A549 (cell line): Measurements from ENCODE around the gene VRK2. TPM values are rescaled to one million over a fixed set of nuclear protein-coding genes. Genes with fewer than 3 reads are reported as not detected.
A peak's percentile ranks its signal among the peaks of the same experiment; 100 is the strongest.

Experiments
- ATAC-seq, 2 experiments: fragments of 200-7000 bp in 1 of 2; fragments of >200 bp in 1 of 2; cut with Nextera tagmentation in 1 of 2; cut with Tn5 transposase in 1 of 2; 3 replicates each; pipeline versions ENCODE4 v1.8.0 to v1.9.1; 2018 to 2020; ENCODE audit warnings: mild to moderate bottlenecking in 1 of 2, moderate library complexity in 1 of 2
- CTCF ChIA-PET: fragments of 300-600 bp; sonication (Branson Sonifier 250); formaldehyde crosslinking; extraction: SDS; loops from one replicate; lab custom pipeline; 2021; ENCODE audit warnings: antibody characterized with exemption, inconsistent platforms; lab: Yijun Ruan, JAX
- POLR2A ChIA-PET: fragments of 350-600 bp; formaldehyde crosslinking; extraction: SDS; loops from one replicate; lab custom pipeline; 2021; ENCODE audit warnings: antibody characterized with exemption, inconsistent platforms; lab: Yijun Ruan, JAX
- DNase-seq, 2 experiments: peaks; one replicate each; pipeline versions ENCODE4 v3.0.0 to v3.0.0-alpha.2; 2011 to 2016; ENCODE audit warnings: low read depth in 1 of 2, low spot score in 1 of 2
- FAIRE-seq: peaks from 2 replicates; lab custom pipeline; 2011; peaks lifted over from hg19 to GRCh38; lab: Jason Lieb, UNC
- H3K27ac ChIP-seq, 2 experiments: fragments of >200 bp; sonication (Bioruptor Twin); formaldehyde crosslinking; 3 replicates each; pipeline ENCODE4 v1.5.1; 2016 to 2017
- H3K4me1 ChIP-seq: fragments of >200 bp; sonication (Bioruptor Twin); formaldehyde crosslinking; 3 replicates; pipeline ENCODE4 v1.6.1; 2016
- H3K4me2 ChIP-seq: fragments of >200 bp; sonication (Bioruptor Twin); formaldehyde crosslinking; 3 replicates; pipeline ENCODE4 v1.6.1; 2016
- H3K4me3 ChIP-seq: fragments of >200 bp; sonication (Bioruptor Twin); formaldehyde crosslinking; 3 replicates; pipeline ENCODE4 v1.5.1; 2016
- H3K9me3 ChIP-seq: fragments of >200 bp; sonication (Bioruptor Twin); formaldehyde crosslinking; 3 replicates; pipeline ENCODE4 v1.6.1; 2016
- ATOH8 ChIP-seq: fragments of 250-450 bp; sonication (Bioruptor Pico); IDR thresholded peaks from 2 replicates; pipeline ENCODE4 v1.5.0; 2020; ENCODE audit warnings: low read depth, mild to moderate bottlenecking, moderate library complexity
- CEBPB ChIP-seq, 2 experiments: fragments of >200 bp in 1 of 2; sonication (Bioruptor Twin) in 1 of 2; formaldehyde crosslinking in 1 of 2; IDR thresholded peaks; 2 replicates each; pipeline ENCODE4 v1.6.1; 2012 to 2016
- E2F6 ChIP-seq: IDR thresholded peaks from 2 replicates; pipeline ENCODE4 v1.6.1; 2012; ENCODE audit warnings: low read depth, borderline replicate concordance
- EHMT2 ChIP-seq: fragments of 200-600 bp; sonication (generic); IDR thresholded peaks from 2 replicates; pipeline ENCODE4 v1.6.1; 2016; ENCODE audit warnings: antibody characterized with exemption, low read depth, mild to moderate bottlenecking, moderate library complexity
- FOSB ChIP-seq: fragments of 250-450 bp; sonication (Bioruptor Pico); IDR thresholded peaks from 2 replicates; pipeline ENCODE4 v1.5.0; 2020; ENCODE audit warnings: mild to moderate bottlenecking, moderate library complexity
- GATA3 ChIP-seq: IDR thresholded peaks from 2 replicates; pipeline ENCODE4 v1.6.1; 2012; ENCODE audit warnings: borderline replicate concordance
- HOXA7 ChIP-seq: fragments of 250-450 bp; sonication (Bioruptor Pico); IDR thresholded peaks from 2 replicates; pipeline ENCODE4 v1.5.0; 2020; ENCODE audit warnings: mild to moderate bottlenecking, moderate library complexity
- MAFK ChIP-seq: fragments of 450-650 bp; IDR thresholded peaks from 2 replicates; pipeline ENCODE4 v1.6.1; 2014; ENCODE audit not compliant: partially characterized antibody
- NPAS2 ChIP-seq: fragments of 250-450 bp; sonication (Bioruptor Pico); IDR thresholded peaks from 2 replicates; pipeline ENCODE4 v1.8.0; 2022; ENCODE audit warnings: mild to moderate bottlenecking, moderate library complexity, borderline replicate concordance
- PBX3 ChIP-seq: IDR thresholded peaks from 2 replicates; pipeline ENCODE4 v1.6.1; 2012
- POLR2A ChIP-seq: IDR thresholded peaks from 2 replicates; pipeline ENCODE4 v1.6.1; 2012; ENCODE audit warnings: mild to moderate bottlenecking, low read length
- POLR2AphosphoS2 ChIP-seq: conservative IDR thresholded peaks from 2 replicates; pipeline ENCODE4 v1.6.1; 2012; ENCODE audit warnings: low read length, improper control_type of control experiment, inconsistent platforms
- RCOR1 ChIP-seq: fragments of 150-350 bp; IDR thresholded peaks from 2 replicates; pipeline ENCODE4 v1.6.1; 2014; ENCODE audit warnings: antibody characterized with exemption, low read length, low read depth
- SREBF2 ChIP-seq: fragments of 450-650 bp; IDR thresholded peaks from 2 replicates; pipeline ENCODE4 v1.6.1; 2014; ENCODE audit warnings: mild to moderate bottlenecking, moderate library complexity
- WGBS: methylation state at CpG from one replicate; pipeline ENCODE4 v1.1.6; 2017; ENCODE audit errors: missing lambda C conversion rate; 5-methylcytosine and 5-hydroxymethylcytosine counted together
- polyA plus RNA-seq, 4 experiments: library from polyadenylated mRNA; depleted of rRNA in 3 of 4; stranded (reverse); fragments of >200 nt; fragmentation: RNase III in 1 of 4; extraction: RNeasy Plus Mini Kit Qiagen cat#74134 plus additional on column Dnase treatment in 1 of 4; gene quantifications; 2 replicates in 3 of 4; 3 replicates in 1 of 4; pipeline ENCODE4 v1.2.3, GENCODE V29; 2011 to 2017

Gene VRK2
- polyA plus RNA-seq, 2 of the 4 experiments (the other 2 are of a cell fraction), result 19.4 to 80.9 TPM

- H3K9me3 ChIP-seq, result peaks cover 8% of the 10 kb centered on the region; the same call in 1 of the 3 replicates
- H3K27ac ChIP-seq, result no peak overlapping the region
- ChIA-PET CTCF (interaction anchor here (1.5 to 2.0 kb wide), 4 partner anchors 9 to 339 kb away, joined by 4 to 5 read pairs (median 5); no protein-coding TSS in a partner anchor), POLR2A (interaction anchor here (1.6 to 1.9 kb wide), 2 partner anchors 10 to 52 kb away, joined by 4 to 7 read pairs; partner anchors contain the start of gene VRK2)
- ATAC-seq (peak; percentile 69 to 73), FAIRE-seq (no peak), DNase-seq (no peak)
- no peak overlapping the region for H3K4me3 ChIP-seq
- no peak overlapping the region for H3K4me2 ChIP-seq
- 74% methylated on average over 4 of the region's 4 CpGs for WGBS
- peaks cover 27% of the 10 kb centered on the region; the same call in 2 of the 3 replicates for H3K4me1 ChIP-seq
- TF ChIP-seq FOSB, result 0 out of 2 replicates have a peak, but pooled peaks have one; percentile 26
- TF ChIP-seq RCOR1, result no peak
- TF ChIP-seq HOXA7 (CRISPR knock-in tag), result 0 out of 2 replicates have a peak, but pooled peaks have one; percentile 51
- TF ChIP-seq GATA3, result no peak
- TF ChIP-seq CEBPB (IDR thresholded peaks at IDR 0.05), result peak; percentile 58 to 76; a peak in 3 of 4 replicates
These were observed 51.9 kb downstream of the VRK2 start for GRCh38 chr2:58098254-58099095.

DNA sequence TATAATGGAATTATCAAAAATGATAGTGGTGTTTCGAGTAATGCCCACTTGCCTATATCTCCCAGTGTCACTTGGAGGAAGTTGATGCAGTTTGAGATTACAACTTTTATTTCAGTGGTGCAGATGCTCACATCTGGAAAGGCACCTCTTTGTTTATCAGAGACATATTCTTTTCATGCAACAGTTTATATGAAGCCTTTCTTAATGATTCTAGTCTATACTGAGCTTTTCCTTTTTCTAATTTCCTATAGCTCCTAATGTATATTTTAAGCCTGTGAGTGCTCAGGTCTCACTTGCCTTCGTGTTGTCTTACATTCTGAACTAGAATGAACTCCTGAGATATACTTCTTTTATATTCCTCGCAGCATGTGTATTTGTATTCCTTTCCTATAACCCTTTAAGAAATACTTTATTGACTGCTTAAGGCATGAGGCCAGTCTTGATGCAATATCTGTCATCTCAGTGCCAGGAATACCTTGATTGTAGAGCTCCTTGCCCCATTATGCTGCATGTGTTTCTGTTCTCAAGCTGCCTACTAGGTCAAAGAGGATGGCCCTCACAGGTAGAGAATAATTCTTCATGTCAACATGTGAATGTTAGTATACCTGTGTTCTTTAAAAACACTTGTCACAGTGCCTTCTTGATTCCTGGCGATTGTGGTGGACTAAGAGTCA, 52.6 kb downstream of the VRK2 start:
- Histone ChIP-seq H3K27ac (no peak overlapping the region), H3K4me2 (no peak overlapping the region), H3K9me3 (peaks cover 8% of the 10 kb centered on the region; the same call in 1 of the 3 replicates), H3K4me3 (no peak overlapping the region), H3K4me1 (peaks cover 29% of the 10 kb centered on the region; the same call in 2 of the 3 replicates)
- CTCF ChIA-PET, result interaction anchor here (1.5 to 2.0 kb wide), 4 partner anchors 8 to 339 kb away, joined by 4 to 5 read pairs (median 5); no protein-coding TSS in a partner anchor
- ATAC-seq (peak; percentile 13 to 32; a peak in 3 of 6 replicates), DNase-seq (no peak), FAIRE-seq (no peak)
- POLR2A ChIA-PET, result interaction anchor here (1.6 to 1.9 kb wide), 2 partner anchors 9 to 53 kb away, joined by 4 to 7 read pairs; partner anchors contain the start of gene VRK2
- WGBS, result 90% methylated on average over 4 of the region's 4 CpGs
- TF ChIP-seq PBX3, result no peak
- 0 out of 2 replicates have a peak, but pooled peaks have one; percentile 60 for TF ChIP-seq POLR2AphosphoS2

GRCh38 chr2:58101500-58101899, 54.9 kb downstream of the VRK2 start:
- POLR2A ChIA-PET, result no interaction called here
- no peak for ATAC-seq
- TF ChIP-seq EHMT2, result no peak
- TF ChIP-seq POLR2A, result no peak
- no peak for TF ChIP-seq E2F6
- no peak for TF ChIP-seq NPAS2 (CRISPR knock-in tag)
- TF ChIP-seq ATOH8 (CRISPR knock-in tag), result no peak
- TF ChIP-seq, all 56 proteins: peak for 0
- Histone ChIP-seq H3K4me2 (peak overlapping the region; percentile 3; the same call in 1 of the 3 replicates), H3K27ac (no peak overlapping the region), H3K4me3 (no peak overlapping the region), H3K4me1 (peaks cover 42% of the 10 kb centered on the region), H3K9me3 (peaks cover 7% of the 10 kb centered on the region; the same call in 1 of the 3 replicates)
- DNase-seq, result no peak
- FAIRE-seq, result no peak
- CTCF ChIA-PET, result no interaction called here

DNA sequence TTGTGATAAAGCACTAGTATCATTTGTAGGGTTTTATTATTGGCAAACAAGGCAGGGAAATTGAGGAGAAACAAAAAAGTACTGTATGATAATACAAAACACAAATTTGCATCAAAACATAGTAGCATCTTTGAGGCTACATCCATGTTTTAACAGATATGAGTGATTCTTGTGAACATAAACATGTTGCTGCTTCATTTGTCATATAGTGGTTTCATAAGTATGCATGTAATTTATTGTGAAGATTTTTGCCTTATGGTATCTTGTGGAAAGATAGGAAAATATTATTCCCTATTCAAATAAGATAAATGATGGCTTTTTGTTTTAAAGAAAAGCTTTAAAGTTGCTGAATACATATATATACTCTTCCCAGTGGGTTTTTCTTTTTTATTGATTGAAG, 60.3 kb downstream of the VRK2 start:
- TF ChIP-seq SREBF2 (no peak), MAFK (no peak), FOSB (0 out of 2 replicates have a peak, but pooled peaks have one; percentile 4)
- Histone ChIP-seq H3K4me1 (peaks cover 70% of the 10 kb centered on the region), H3K4me2 (peak overlapping the region; percentile 77), H3K9me3 (peaks cover 7% of the 10 kb centered on the region; the same call in 1 of the 3 replicates), H3K4me3 (0 out of 3 replicates have a peak overlapping the region, but pooled peaks have one; percentile 6), H3K27ac (peak overlapping the region; percentile 87 to 90)
- DNase-seq (no peak), FAIRE-seq (peak; percentile 7), ATAC-seq (no peak)
- POLR2A ChIA-PET, result interaction anchor here (0.9 to 2.3 kb wide), 3 partner anchors 53 to 225 kb away, joined by 3 to 14 read pairs (median 5); partner anchors contain the start of gene VRK2
- CTCF ChIA-PET, result interaction anchor here (0.9 to 1.8 kb wide), 3 partner anchors 8 to 201 kb away, joined by 3 to 5 read pairs (median 5); no protein-coding TSS in a partner anchor
